Esophagus muscularis mucosa (tissue), 4 donors: ENCODE results near the gene UBLCP1. TPM values are rescaled to one million over a fixed set of nuclear protein-coding genes. Genes with fewer than 3 reads are reported as not detected.

Experiments used
- DNase-seq: peaks from one replicate; pipeline ENCODE4 v3.0.0-alpha.2; 2017; ENCODE audit errors: extremely low spot score
- H3K27ac ChIP-seq, 4 donors: fragments of 200-600 bp; sonication (generic); replicated peaks in 1 of 4; 1 replicate in 3 of 4; 2 replicates in 1 of 4; pipeline ENCODE4 v1.5.1; 2016 to 2019; ENCODE audit warnings: mild to moderate bottlenecking in 1 of 4
- H3K27me3 ChIP-seq, 4 donors: fragments of 200-600 bp; sonication (generic); one replicate each; pipeline versions ENCODE4 v1.5.1 to v1.6.0; 2016 to 2019
- H3K36me3 ChIP-seq, 4 donors: fragments of 200-600 bp; sonication (generic); one replicate each; pipeline ENCODE4 v1.5.1; 2016 to 2019
- H3K4me1 ChIP-seq, 4 donors: fragments of 200-600 bp; sonication (generic); one replicate each; pipeline ENCODE4 v1.5.1; 2016 to 2019
- H3K4me3 ChIP-seq, 4 donors: fragments of 200-600 bp; sonication (generic); 1 replicate in 2 of 4; 2 replicates in 2 of 4; pipeline ENCODE4 v1.5.1; 2016 to 2019; ENCODE audit warnings: mild to moderate bottlenecking in 4 of 4, moderate library complexity in 1 of 4
- H3K9me3 ChIP-seq, 4 donors: fragments of 200-600 bp; sonication (generic); 1 replicate in 3 of 4; 2 replicates in 1 of 4; pipeline ENCODE4 v1.5.1; 2016 to 2019
- CTCF ChIP-seq, 3 experiments: fragments of 200-600 bp in 2 of 3; fragments of 450-650 bp in 1 of 3; sonication (generic) in 2 of 3; IDR thresholded peaks; one replicate each; pipeline ENCODE4 v1.5.1; 2017 to 2019; ENCODE audit warnings: antibody characterized with exemption in 3 of 3, mild to moderate bottlenecking in 2 of 3, moderate library complexity in 1 of 3
- EP300 ChIP-seq: sonication (generic); formaldehyde crosslinking; IDR thresholded peaks from one replicate; pipeline ENCODE4 v1.6.1; 2017; ENCODE audit warnings: antibody characterized with exemption
- POLR2A ChIP-seq: fragments of 450-650 bp; IDR thresholded peaks from one replicate; pipeline ENCODE4 v1.6.1; 2017; ENCODE audit warnings: antibody characterized with exemption, moderate library complexity, mild to moderate bottlenecking, low read depth
- POLR2AphosphoS5 ChIP-seq, 2 donors: sonication (generic); formaldehyde crosslinking; IDR thresholded peaks; one replicate each; pipeline ENCODE4 v1.6.1; 2017; ENCODE audit warnings: antibody characterized with exemption in 2 of 2
- WGBS: methylation state at CpG from one replicate; pipeline ENCODE4 v1.1.5; 2018; 5-methylcytosine and 5-hydroxymethylcytosine counted together
- intact Hi-C: fragments of 100-400 bp; cut with DNase I; formaldehyde crosslinking; loops from one replicate; pipeline ENCODE4 v1.15.1; 2023
- total RNA-seq, 4 donors: library from RNA; depleted of rRNA; stranded (reverse); fragments of >200 nt; gene quantifications; one replicate each; pipeline versions ENCODE4 v1.1.0 to v1.2.1, GENCODE V29; 2016

The UBLCP1 gene
- total RNA-seq: 10 to 100 TPM; 17.5 to 22.8 (median 21.1) TPM

- 0% methylated on average over 11 of the region's 54 CpGs for WGBS
- intact Hi-C loops: loop anchor here (2.0 kb wide), 2 partner anchors 52 to 108 kb away; no protein-coding TSS in a partner anchor
- Histone ChIP-seq H3K9me3 (no peaks in the 10 kb centered on the region), H3K27ac (peak within 1 kb of the TSS; percentile 86 to 93 (median 88)), H3K4me1 (peaks cover 10 to 34% (median 23%) of the 10 kb centered on the region in 4 donors), H3K27me3 (no peaks in the 10 kb centered on the region), H3K4me3 (peak within 1 kb of the TSS; percentile 79 to 98 (median 94)), H3K36me3 (no peaks in the 10 kb centered on the region)
- TF ChIP-seq POLR2AphosphoS5 (IDR thresholded peaks at IDR 0.05): peak; percentile 73 to 78
- no peak for TF ChIP-seq CTCF (IDR thresholded peaks at IDR 0.05)
- peak; percentile 94 for DNase-seq
Observed at GRCh38 chr5:159262859-159263568, at the start of gene UBLCP1. TSS of gene UBLCP1 (plus strand) at chr5:159263290. CDS start at chr5:159268916, 5,626 bp downstream.

- no peak for DNase-seq
- Histone ChIP-seq H3K36me3 (no peaks in the 10 kb centered on the region), H3K27ac (no peak overlapping the region), H3K27me3 (no peaks in the 10 kb centered on the region), H3K4me3 (no peak overlapping the region), H3K9me3 (no peaks in the 10 kb centered on the region), H3K4me1 (peaks cover 3 to 7% (median 6%) of the 10 kb centered on the region in 4 donors)
- TF ChIP-seq POLR2A: no peak
- TF ChIP-seq POLR2AphosphoS5 (IDR thresholded peaks at IDR 0.05): no peak
- TF ChIP-seq EP300: no peak
- TF ChIP-seq CTCF (IDR thresholded peaks at IDR 0.05): no peak
- intact Hi-C loops: no loop called here
- WGBS: 91% methylated on average over 2 of the region's 2 CpGs
Observed at GRCh38 chr5:159214486-159215271, 48.4 kb upstream of the UBLCP1 start.

GRCh38 chr5:159215886-159216285, 47.2 kb upstream of the UBLCP1 start:
- Histone ChIP-seq H3K27me3 (no peaks in the 10 kb centered on the region), H3K9me3 (no peaks in the 10 kb centered on the region), H3K4me3 (no peak overlapping the region), H3K36me3 (no peaks in the 10 kb centered on the region), H3K27ac (no peak overlapping the region), H3K4me1 (no peaks in the 10 kb centered on the region)
- intact Hi-C loops: no loop called here
- TF ChIP-seq POLR2AphosphoS5 (IDR thresholded peaks at IDR 0.05) (no peak), POLR2A (no peak), CTCF (IDR thresholded peaks at IDR 0.05) (no peak), EP300 (no peak)
- 97% methylated on average over 3 of the region's 3 CpGs for WGBS
- DNase-seq: no peak

- no peak for TF ChIP-seq EP300
- no peak for TF ChIP-seq POLR2AphosphoS5 (IDR thresholded peaks at IDR 0.05)
- TF ChIP-seq CTCF (IDR thresholded peaks at IDR 0.05): no peak
- TF ChIP-seq POLR2A: no peak
Observed at GRCh38 chr5:159216454-159216853, 46.6 kb upstream of the UBLCP1 start.

More at GRCh38 chr5:159216454-159216853, 46.6 kb upstream of the UBLCP1 start:
- 80% methylated on average over 2 of the region's 2 CpGs for WGBS
- intact Hi-C loops: no loop called here
- H3K9me3 ChIP-seq: no peaks in the 10 kb centered on the region
- H3K27ac ChIP-seq: no peak overlapping the region
- DNase-seq: no peak
- H3K36me3 ChIP-seq: no peaks in the 10 kb centered on the region
- H3K4me3 ChIP-seq: no peak overlapping the region
- no peaks in the 10 kb centered on the region for H3K4me1 ChIP-seq
- H3K27me3 ChIP-seq: no peaks in the 10 kb centered on the region
